ENCODE results near the gene TGM2. TPM values are rescaled to one million over a fixed set of nuclear protein-coding genes. Genes with fewer than 3 reads are reported as not detected.

Gene TGM2
- total and polyA plus RNA-seq, 2 donors (not counting 1 experiment from before 2014, with no cell fraction given): 2.4 to 60.8 TPM

DNA sequence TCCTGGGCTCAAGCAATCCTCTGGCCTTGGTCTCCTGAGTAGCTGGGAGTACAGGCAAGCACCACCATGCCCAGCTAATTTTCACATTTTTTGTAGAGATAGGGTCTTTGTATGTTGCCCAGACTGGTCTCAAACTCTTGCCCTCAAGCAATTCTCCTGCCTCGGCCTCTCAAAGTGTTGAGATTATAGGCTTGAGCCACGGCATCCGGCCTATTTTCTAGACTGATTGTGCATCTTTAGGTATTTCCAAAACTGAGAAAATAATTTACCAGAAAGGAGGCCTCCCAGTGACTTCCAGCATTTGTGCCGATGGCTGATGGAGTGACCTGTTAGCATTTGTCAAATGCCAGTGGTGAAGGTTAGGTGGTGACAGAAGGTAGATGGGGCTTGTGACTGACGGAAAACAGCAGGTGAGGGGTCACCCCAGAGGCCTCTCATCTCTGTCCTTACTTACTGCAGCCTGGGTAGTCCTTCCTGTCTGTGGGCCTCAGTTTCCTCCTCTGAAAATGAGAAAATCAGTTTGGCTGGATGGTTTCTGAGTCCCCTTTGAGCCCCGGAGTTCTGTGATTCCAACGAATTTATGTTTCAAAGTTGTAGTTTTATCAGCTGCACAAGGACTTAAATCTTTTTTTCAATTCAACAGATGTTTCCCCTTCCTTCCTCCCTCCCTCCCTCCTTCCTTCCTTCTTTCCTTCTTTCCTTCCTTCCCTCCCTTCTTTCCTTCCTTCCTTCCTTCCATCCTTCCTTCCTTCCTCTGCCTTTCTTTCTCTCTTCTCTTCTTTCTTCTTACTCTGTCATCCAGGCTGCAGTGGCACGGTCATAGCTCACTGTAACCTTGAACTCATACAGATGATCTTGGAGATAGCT is 53.5 kb downstream of the TGM2 start:
- Histone ChIP-seq H3K4me3 (ENCODE audit: control extremely low read depth in 1 of 5, extremely low read depth in 1 of 5, insufficient read depth in 1 of 5, low read depth in 2 of 5, low read length in 4 of 5) (no peak overlapping the region), H3K79me2 (ENCODE audit: control insufficient read depth, insufficient read depth, low read length) (no peaks in the 10 kb centered on the region), H2AFZ (ENCODE audit: insufficient read depth, low read depth, low read length, poor library complexity, severe bottlenecking) (no peak overlapping the region), H3K27ac (ENCODE audit: low read length in 2 of 2) (no peak overlapping the region), H3K4me1 (ENCODE audit: control insufficient read depth in 2 of 2, insufficient read depth in 2 of 2, low read length in 2 of 2) (peaks cover 0 to 3% of the 10 kb centered on the region in 2 donors), H3K9me3 (ENCODE audit: control extremely low read depth in 1 of 3, control insufficient read depth in 2 of 3, insufficient read depth in 1 of 3, low read length in 2 of 3) (no peaks in the 10 kb centered on the region), H3K36me3 (replicated peaks in 1 of 2; ENCODE audit: control extremely low read depth in 1 of 2, control insufficient read depth in 1 of 2, extremely low read depth in 1 of 2, insufficient read depth in 2 of 2, low read length in 1 of 2) (no peaks in the 10 kb centered on the region), H3K9ac (ENCODE audit: low read length) (no peak overlapping the region), H4K20me1 (ENCODE audit: control insufficient read depth, insufficient read depth, low read length, poor library complexity, severe bottlenecking) (no peaks in the 10 kb centered on the region), H3K27me3 (replicated peaks in 1 of 4; ENCODE audit: control extremely low read depth in 1 of 4, control insufficient read depth in 3 of 4, insufficient read depth in 4 of 4, low read length in 3 of 4) (no peaks in the 10 kb centered on the region), H3K4me2 (replicated peaks; ENCODE audit: low read depth, low read length, poor library complexity, severe bottlenecking) (no peak overlapping the region)
- H3K27ac Mint-ChIP-seq: no peak overlapping the region
- no peaks in the 10 kb centered on the region for H3K9me3 Mint-ChIP-seq (ENCODE audit: insufficient read depth)
- WGBS (ENCODE audit: insufficient coverage): 100% methylated on average over 5 of the region's 8 CpGs
- no peak for DNase-seq
- H3K27me3 Mint-ChIP-seq: no peaks in the 10 kb centered on the region
- intact Hi-C loops (cut with micrococcal nuclease): no loop called here
- ChIA-PET CTCF (interaction anchor here (0.9 to 7.9 kb wide), 7 partner anchors 12 to 110 kb away, joined by 3 to 101 read pairs (median 4); no protein-coding TSS in a partner anchor), POLR2A (no interaction called here)
- no peak overlapping the region for H3K4me3 Mint-ChIP-seq
- ATAC-seq (ENCODE audit: low read depth): no peak
- no peak for TF ChIP-seq EZH2 (IDR thresholded peaks at IDR 0.05; ENCODE audit: borderline replicate concordance, insufficient read depth, low read depth, low read length, poor library complexity, severe bottlenecking)
- TF ChIP-seq, protein P1, sequence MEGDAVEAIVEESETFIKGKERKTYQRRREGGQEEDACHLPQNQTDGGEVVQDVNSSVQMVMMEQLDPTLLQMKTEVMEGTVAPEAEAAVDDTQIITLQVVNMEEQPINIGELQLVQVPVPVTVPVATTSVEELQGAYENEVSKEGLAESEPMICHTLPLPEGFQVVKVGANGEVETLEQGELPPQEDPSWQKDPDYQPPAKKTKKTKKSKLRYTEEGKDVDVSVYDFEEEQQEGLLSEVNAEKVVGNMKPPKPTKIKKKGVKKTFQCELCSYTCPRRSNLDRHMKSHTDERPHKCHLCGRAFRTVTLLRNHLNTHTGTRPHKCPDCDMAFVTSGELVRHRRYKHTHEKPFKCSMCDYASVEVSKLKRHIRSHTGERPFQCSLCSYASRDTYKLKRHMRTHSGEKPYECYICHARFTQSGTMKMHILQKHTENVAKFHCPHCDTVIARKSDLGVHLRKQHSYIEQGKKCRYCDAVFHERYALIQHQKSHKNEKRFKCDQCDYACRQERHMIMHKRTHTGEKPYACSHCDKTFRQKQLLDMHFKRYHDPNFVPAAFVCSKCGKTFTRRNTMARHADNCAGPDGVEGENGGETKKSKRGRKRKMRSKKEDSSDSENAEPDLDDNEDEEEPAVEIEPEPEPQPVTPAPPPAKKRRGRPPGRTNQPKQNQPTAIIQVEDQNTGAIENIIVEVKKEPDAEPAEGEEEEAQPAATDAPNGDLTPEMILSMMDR (IDR thresholded peaks at IDR 0.05): no peak
- H3K4me1 Mint-ChIP-seq: peaks cover 3% of the 10 kb centered on the region
